Endodermal cell (in vitro differentiated cells): ENCODE measurements around the gene OR5L2. TPM values are rescaled to one million over a fixed set of nuclear protein-coding genes. Genes with fewer than 3 reads are reported as not detected.
"Not testable (repeated sequence)": the region's sequence is repeated elsewhere in the genome, so short reads cannot be mapped to it uniquely, and the experiment has no call there.

Source experiments
- DNase-seq: peaks from one replicate; pipeline ENCODE4 v3.0.0-alpha.2; 2017
- H3K27ac ChIP-seq: 2 replicates; pipeline ENCODE4 v1.5.1; 2013; ENCODE audit warnings: mild to moderate bottlenecking, low read depth, low read length, moderate library complexity
- H3K27me3 ChIP-seq: 2 replicates; pipeline ENCODE4 v1.6.1; 2013; ENCODE audit warnings: mild to moderate bottlenecking, low read length, moderate library complexity; ENCODE audit not compliant: insufficient read depth, control insufficient read depth, poor library complexity, severe bottlenecking
- H3K36me3 ChIP-seq: 2 replicates; pipeline ENCODE4 v1.7.0; 2013; ENCODE audit warnings: mild to moderate bottlenecking, low read length, moderate library complexity; ENCODE audit not compliant: control insufficient read depth, insufficient read depth
- H3K4me1 ChIP-seq: one replicate; pipeline ENCODE4 v1.7.0; 2013; ENCODE audit warnings: low read length; ENCODE audit not compliant: control insufficient read depth, insufficient read depth
- H3K4me3 ChIP-seq: 2 replicates; pipeline ENCODE4 v1.5.1; 2013; ENCODE audit warnings: mild to moderate bottlenecking, low read length, moderate library complexity
- H3K9ac ChIP-seq: 2 replicates; pipeline ENCODE4 v1.6.1; 2013; ENCODE audit warnings: mild to moderate bottlenecking, low read length, moderate library complexity; ENCODE audit not compliant: poor library complexity, severe bottlenecking; ENCODE audit errors: extremely low read depth
- H3K9me3 ChIP-seq: 2 replicates; pipeline ENCODE4 v1.6.1; 2013; ENCODE audit warnings: mild to moderate bottlenecking, low read length, moderate library complexity; ENCODE audit not compliant: control insufficient read depth
- H3K27ac Mint-ChIP-seq: 2 replicates; pipeline ENCODE4 v1.8.0; 2020; ENCODE audit warnings: mixed read lengths
- H3K27me3 Mint-ChIP-seq: 2 replicates; pipeline ENCODE4 v1.8.0; 2021; ENCODE audit warnings: mild to moderate bottlenecking, mixed read lengths; ENCODE audit not compliant: insufficient read depth
- H3K36me3 Mint-ChIP-seq: 2 replicates; pipeline ENCODE4 v1.8.0; 2020; ENCODE audit warnings: low read depth, mixed read lengths
- H3K4me1 Mint-ChIP-seq: 2 replicates; pipeline ENCODE4 v1.8.0; 2020; ENCODE audit warnings: mixed read lengths
- H3K4me3 Mint-ChIP-seq: 2 replicates; pipeline ENCODE4 v1.8.0; 2020; ENCODE audit warnings: mild to moderate bottlenecking, moderate library complexity, mixed read lengths
- H3K9me3 Mint-ChIP-seq: 2 replicates; pipeline ENCODE4 v1.8.0; 2020; ENCODE audit warnings: mild to moderate bottlenecking, mixed read lengths
- WGBS, 2 experiments: methylation state at CpG; one replicate each; pipeline versions ENCODE4 v1.1.5 to v1.1.7; 2013; ENCODE audit warnings: missing lambda C conversion rate in 2 of 2, mixed read lengths in 1 of 2; ENCODE audit not compliant: insufficient coverage in 1 of 2, insufficient read length in 1 of 2; 5-methylcytosine and 5-hydroxymethylcytosine counted together
- total RNA-seq, 2 donors: library from RNA; stranded (reverse); fragmentation: NEBNext Ultra II Directional in 1 of 2; extraction: Animal tissue kit (Norgen Biotek cat#: 25700) in 1 of 2; gene quantifications; 2 replicates in 1 of 2; 3 replicates in 1 of 2; pipeline ENCODE4 v1.2.1, GENCODE V29; 2021

Gene OR5L2
- total RNA-seq, 2 donors from 2014 or later: not detected

DNA sequence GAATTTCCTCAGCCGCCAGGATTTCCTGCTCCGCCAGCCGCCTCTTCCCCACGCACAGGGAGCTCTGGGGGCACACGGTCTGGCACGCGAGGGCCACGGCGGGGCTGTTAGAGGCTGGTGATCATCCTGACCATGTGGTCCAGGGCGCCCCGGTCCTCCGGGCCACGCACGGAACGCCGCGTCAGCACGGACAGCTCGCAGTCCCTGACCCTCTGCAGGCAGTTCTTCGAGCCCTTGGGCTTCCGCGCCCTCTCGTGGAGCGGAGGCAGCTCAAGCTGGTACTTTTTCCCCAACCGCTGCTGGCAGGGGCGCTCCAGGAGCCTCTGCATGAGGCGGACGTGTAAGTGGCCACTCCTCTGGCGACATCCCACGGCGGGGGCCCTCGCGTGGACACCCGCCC, 46.1 kb downstream of the OR5L2 start:
- not testable (repeated sequence) for H3K36me3 Mint-ChIP-seq, H3K9ac ChIP-seq, H3K9me3 ChIP-seq, H3K4me1 Mint-ChIP-seq, DNase-seq, H3K4me3 ChIP-seq, H3K27me3 ChIP-seq, H3K4me3 Mint-ChIP-seq, H3K36me3 ChIP-seq, H3K4me1 ChIP-seq, H3K27me3 Mint-ChIP-seq, H3K27ac Mint-ChIP-seq, H3K27ac ChIP-seq
- H3K9me3 Mint-ChIP-seq: peaks cover 74% of the 10 kb centered on the region
- WGBS, 2 experiments: 89 to 100% methylated on average over 1 to 34 of the region's 34 CpGs

Other genes starting within 250 kb of the OR5L2 start
- not detected for gene OR4C11, start 219.6 kb upstream of the OR5L2 start, total RNA-seq
- not detected for gene OR4P4, start 192.1 kb upstream of the OR5L2 start, total RNA-seq
- gene OR4S2, start 178.9 kb upstream of the OR5L2 start, total RNA-seq: not detected
- not detected for gene OR4C6, start 165.0 kb upstream of the OR5L2 start, total RNA-seq
- gene OR5D13, start 53.8 kb upstream of the OR5L2 start, total RNA-seq: not detected
- not detected for gene OR5D14, start 31.7 kb upstream of the OR5L2 start, total RNA-seq
- not detected for gene OR5L1, start 15.9 kb upstream of the OR5L2 start, total RNA-seq
- gene OR5D18, start 7.6 kb upstream of the OR5L2 start, total RNA-seq: not detected
- gene OR5D16, start 11.5 kb downstream of the OR5L2 start, total RNA-seq: not detected
- not detected for gene TRIM51, start 56.1 kb downstream of the OR5L2 start, total RNA-seq
- not detected for gene OR5W2, start 87.4 kb downstream of the OR5L2 start, total RNA-seq
- gene OR5I1, start 109.2 kb downstream of the OR5L2 start, total RNA-seq: not detected
- not detected for gene OR10AG1, start 142.7 kb downstream of the OR5L2 start, total RNA-seq
- not detected for gene OR5F1, start 167.4 kb downstream of the OR5L2 start, total RNA-seq
- not detected for gene OR5AS1, start 200.4 kb downstream of the OR5L2 start, total RNA-seq